Measurements from ENCODE around the gene SETD7.

Gene SETD7

GRCh38 chr4:139503622-139504166 is 52.3 kb downstream of the SETD7 start:
- TF ChIP-seq ARNT (IDR thresholded peaks at IDR 0.05), result no peak
- no peak for TF ChIP-seq ELF4 (IDR thresholded peaks at IDR 0.05)
- TF ChIP-seq ZNF384 (IDR thresholded peaks at IDR 0.05), result no peak
- TF ChIP-seq FOXA1 (IDR thresholded peaks at IDR 0.05), result no peak
- no peak for TF ChIP-seq CTBP1 (IDR thresholded peaks at IDR 0.05; ENCODE audit: borderline replicate concordance)
- TF ChIP-seq FOXK2 (IDR thresholded peaks at IDR 0.05), result no peak
- TF ChIP-seq L3MBTL2 (conservative IDR thresholded peaks at IDR 0.05), result no peak
- no peak for TF ChIP-seq NFRKB (IDR thresholded peaks at IDR 0.05)
- TF ChIP-seq FOXM1 (IDR thresholded peaks at IDR 0.05; ENCODE audit: borderline replicate concordance), result no peak
- TF ChIP-seq BHLHE40 (IDR thresholded peaks at IDR 0.05; ENCODE audit: borderline replicate concordance), result no peak
- TF ChIP-seq SP1 (IDR thresholded peaks at IDR 0.05), result no peak
- TF ChIP-seq LEF1 (IDR thresholded peaks at IDR 0.05; ENCODE audit: borderline replicate concordance), result no peak
- TF ChIP-seq TARDBP (IDR thresholded peaks at IDR 0.05), result no peak
- no peak for TF ChIP-seq SUZ12 (IDR thresholded peaks at IDR 0.05)
- no peak for TF ChIP-seq PKNOX1 (IDR thresholded peaks at IDR 0.05)
- no peak for TF ChIP-seq HDGF (IDR thresholded peaks at IDR 0.05; ENCODE audit: borderline replicate concordance)
- CTCF ChIA-PET, result no interaction called here
- DNase-seq (ENCODE audit: extremely low spot score), result no peak
- POLR2A ChIA-PET, result no interaction called here

GRCh38 chr4:139501927-139502899 is 53.8 kb downstream of the SETD7 start:
- POLR2A ChIA-PET, result interaction anchor here (1.2 to 1.6 kb wide), 2 partner anchors 49 to 55 kb away, joined by 4 to 9 read pairs; partner anchors contain the start of gene RAB33B
- no peak for DNase-seq (ENCODE audit: extremely low spot score)
- CTCF ChIA-PET, result interaction anchor here (0.6 to 1.5 kb wide), 5 partner anchors 28 to 472 kb away, joined by 3 to 5 read pairs (median 3); no protein-coding TSS in a partner anchor
- TF ChIP-seq TARDBP (IDR thresholded peaks at IDR 0.05) (no peak), PKNOX1 (IDR thresholded peaks at IDR 0.05) (no peak), CTBP1 (IDR thresholded peaks at IDR 0.05; ENCODE audit: borderline replicate concordance) (no peak), LEF1 (IDR thresholded peaks at IDR 0.05; ENCODE audit: borderline replicate concordance) (no peak), FOXK2 (IDR thresholded peaks at IDR 0.05) (no peak), SP1 (IDR thresholded peaks at IDR 0.05) (no peak), FOXA1 (IDR thresholded peaks at IDR 0.05) (no peak), ARNT (IDR thresholded peaks at IDR 0.05) (no peak), BHLHE40 (IDR thresholded peaks at IDR 0.05; ENCODE audit: borderline replicate concordance) (no peak), NFRKB (IDR thresholded peaks at IDR 0.05) (no peak), HDGF (IDR thresholded peaks at IDR 0.05; ENCODE audit: borderline replicate concordance) (no peak), FOXM1 (IDR thresholded peaks at IDR 0.05; ENCODE audit: borderline replicate concordance) (no peak), ZNF384 (IDR thresholded peaks at IDR 0.05) (no peak), ELF4 (IDR thresholded peaks at IDR 0.05) (no peak)

GRCh38 chr4:139501527-139501926 is 54.5 kb downstream of the SETD7 start:
- ChIA-PET POLR2A (interaction anchor here (1.2 to 1.6 kb wide), 2 partner anchors 48 to 55 kb away, joined by 4 to 9 read pairs; partner anchors contain the start of gene RAB33B), CTCF (interaction anchor here (0.7 to 1.5 kb wide), 6 partner anchors 8 to 471 kb away, joined by 3 to 5 read pairs (median 3); no protein-coding TSS in a partner anchor)
- TF ChIP-seq ELF4 (IDR thresholded peaks at IDR 0.05), result no peak
- no peak for TF ChIP-seq BHLHE40 (IDR thresholded peaks at IDR 0.05; ENCODE audit: borderline replicate concordance)
- TF ChIP-seq FOXA1 (IDR thresholded peaks at IDR 0.05), result no peak
- no peak for TF ChIP-seq SUZ12 (IDR thresholded peaks at IDR 0.05)
- TF ChIP-seq SP1 (IDR thresholded peaks at IDR 0.05), result no peak
- TF ChIP-seq CTBP1 (IDR thresholded peaks at IDR 0.05; ENCODE audit: borderline replicate concordance), result no peak
- no peak for TF ChIP-seq ZNF384 (IDR thresholded peaks at IDR 0.05)
- no peak for TF ChIP-seq FOXK2 (IDR thresholded peaks at IDR 0.05)
- TF ChIP-seq LEF1 (IDR thresholded peaks at IDR 0.05; ENCODE audit: borderline replicate concordance), result no peak
- TF ChIP-seq FOXM1 (IDR thresholded peaks at IDR 0.05; ENCODE audit: borderline replicate concordance), result no peak
- no peak for TF ChIP-seq TARDBP (IDR thresholded peaks at IDR 0.05)
- no peak for DNase-seq (ENCODE audit: extremely low spot score)

GRCh38 chr4:139501117-139501516 is 54.9 kb downstream of the SETD7 start:
- no peak for DNase-seq (ENCODE audit: extremely low spot score)
- ChIA-PET CTCF (interaction anchor here (0.5 to 1.5 kb wide), 6 partner anchors 9 to 470 kb away, joined by 3 to 5 read pairs (median 3); no protein-coding TSS in a partner anchor), POLR2A (interaction anchor here (1.2 to 1.6 kb wide), 2 partner anchors 47 to 56 kb away, joined by 4 to 9 read pairs; partner anchors contain the start of gene RAB33B)
- TF ChIP-seq LEF1 (IDR thresholded peaks at IDR 0.05; ENCODE audit: borderline replicate concordance) (no peak), SUZ12 (IDR thresholded peaks at IDR 0.05) (no peak), FOXM1 (IDR thresholded peaks at IDR 0.05; ENCODE audit: borderline replicate concordance) (no peak)

- no peak for DNase-seq (ENCODE audit: extremely low spot score)
- ChIA-PET CTCF (no interaction called here), POLR2A (interaction anchor here (2.2 kb wide), 1 partner anchor 46 kb away, joined by 7 read pairs; no protein-coding TSS in a partner anchor)
- TF ChIP-seq SP1 (IDR thresholded peaks at IDR 0.05), result no peak
- no peak for TF ChIP-seq NFRKB (IDR thresholded peaks at IDR 0.05)
- TF ChIP-seq TARDBP (IDR thresholded peaks at IDR 0.05), result no peak
Observed at GRCh38 chr4:139499186-139499585, 56.8 kb downstream of the SETD7 start.

GRCh38 chr4:139493176-139493575 is 62.8 kb downstream of the SETD7 start:
- TF ChIP-seq SP1 (IDR thresholded peaks at IDR 0.05) (no peak), SUZ12 (IDR thresholded peaks at IDR 0.05) (no peak), CTBP1 (IDR thresholded peaks at IDR 0.05; ENCODE audit: borderline replicate concordance) (no peak)
- DNase-seq (ENCODE audit: extremely low spot score), result no peak

More at GRCh38 chr4:139493176-139493575, 62.8 kb downstream of the SETD7 start:
- POLR2A ChIA-PET, result no interaction called here
- CTCF ChIA-PET, result interaction anchor here (0.6 kb wide), 1 partner anchor 221 kb away, joined by 4 read pairs; no protein-coding TSS in a partner anchor

All from HEK293T (cell line).